Cardiac fibroblast (primary cell): ENCODE results near the gene GRK7.

Source experiments
- DNase-seq, 2 donors: peaks; one replicate each; pipeline versions ENCODE4 v3.0.0 to v3.0.0-alpha.2; 2010; ENCODE audit warnings: low read depth in 2 of 2
- H3K4me3 ChIP-seq, 2 donors: replicated peaks in 1 of 2; 1 replicate in 1 of 2; 2 replicates in 1 of 2; pipeline ENCODE4 v1.5.1; 2011; ENCODE audit warnings: low read depth in 2 of 2, low read length in 2 of 2, mild to moderate bottlenecking in 2 of 2, moderate library complexity in 1 of 2
- CTCF ChIP-seq: IDR thresholded peaks from one replicate; pipeline ENCODE4 v1.5.1; 2011; ENCODE audit warnings: low read depth, mild to moderate bottlenecking, low read length, inconsistent platforms

Gene GRK7

GRCh38 chr3:141790171-141790570 is 27.0 kb downstream of the GRK7 start:
- H3K4me3 ChIP-seq = no peak overlapping the region
- no peak for TF ChIP-seq CTCF
- DNase-seq = no peak

- DNase-seq = no peak
- TF ChIP-seq CTCF = no peak
- H3K4me3 ChIP-seq = no peak overlapping the region
These were observed 29.3 kb downstream of the GRK7 start for GRCh38 chr3:141792495-141792894.

- no peak overlapping the region for H3K4me3 ChIP-seq
- no peak for DNase-seq
- peak; percentile 10 for TF ChIP-seq CTCF
These were observed 30.5 kb downstream of the GRK7 start for GRCh38 chr3:141793476-141794260.

- no peak for DNase-seq
- TF ChIP-seq CTCF = no peak
- H3K4me3 ChIP-seq = no peak overlapping the region
These were observed 32.1 kb downstream of the GRK7 start for GRCh38 chr3:141795276-141795675.

GRCh38 chr3:141795741-141796080 is 32.5 kb downstream of the GRK7 start:
- TF ChIP-seq CTCF = no peak
- DNase-seq = no peak
- no peak overlapping the region for H3K4me3 ChIP-seq

GRCh38 chr3:141796081-141796888 is 33.1 kb downstream of the GRK7 start:
- peak; percentile 27 to 36 for DNase-seq
- no peak overlapping the region for H3K4me3 ChIP-seq
- TF ChIP-seq CTCF = no peak
